ENCODE data around the gene KCNQ1OT1.

Gene KCNQ1OT1

GRCh38 chr11:2569321-2569721, 130.5 kb downstream of the KCNQ1OT1 start:
- TF ChIP-seq, protein P1, sequence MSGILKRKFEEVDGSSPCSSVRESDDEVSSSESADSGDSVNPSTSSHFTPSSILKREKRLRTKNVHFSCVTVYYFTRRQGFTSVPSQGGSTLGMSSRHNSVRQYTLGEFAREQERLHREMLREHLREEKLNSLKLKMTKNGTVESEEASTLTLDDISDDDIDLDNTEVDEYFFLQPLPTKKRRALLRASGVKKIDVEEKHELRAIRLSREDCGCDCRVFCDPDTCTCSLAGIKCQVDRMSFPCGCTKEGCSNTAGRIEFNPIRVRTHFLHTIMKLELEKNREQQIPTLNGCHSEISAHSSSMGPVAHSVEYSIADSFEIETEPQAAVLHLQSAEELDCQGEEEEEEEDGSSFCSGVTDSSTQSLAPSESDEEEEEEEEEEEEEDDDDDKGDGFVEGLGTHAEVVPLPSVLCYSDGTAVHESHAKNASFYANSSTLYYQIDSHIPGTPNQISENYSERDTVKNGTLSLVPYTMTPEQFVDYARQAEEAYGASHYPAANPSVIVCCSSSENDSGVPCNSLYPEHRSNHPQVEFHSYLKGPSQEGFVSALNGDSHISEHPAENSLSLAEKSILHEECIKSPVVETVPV (CRISPR knock-in tag; IDR thresholded peaks at IDR 0.05) = no peak
- no peak for TF ChIP-seq GLIS3 (CRISPR knock-in tag; IDR thresholded peaks at IDR 0.05)
- no peak for TF ChIP-seq TOX (CRISPR knock-in tag; IDR thresholded peaks at IDR 0.05; ENCODE audit: borderline replicate concordance)
- TF ChIP-seq ZFP30 (CRISPR knock-in tag; IDR thresholded peaks at IDR 0.05) = no peak
- TF ChIP-seq CREB5 (CRISPR knock-in tag; IDR thresholded peaks at IDR 0.05; ENCODE audit: low read depth) = no peak
- TF ChIP-seq TCF4 (CRISPR knock-in tag; IDR thresholded peaks at IDR 0.05; ENCODE audit: borderline replicate concordance) = no peak
- TF ChIP-seq ARNTL (CRISPR knock-in tag; IDR thresholded peaks at IDR 0.05; ENCODE audit: borderline replicate concordance, low read depth) = no peak
- TF ChIP-seq SNAI2 (CRISPR knock-in tag; IDR thresholded peaks at IDR 0.05) = no peak
- no peak for TF ChIP-seq BACH2 (CRISPR knock-in tag; IDR thresholded peaks at IDR 0.05; ENCODE audit: borderline replicate concordance)
- TF ChIP-seq PPARA (CRISPR knock-in tag; IDR thresholded peaks at IDR 0.05; ENCODE audit: borderline replicate concordance) = no peak
- TF ChIP-seq ZNF70 (CRISPR knock-in tag; IDR thresholded peaks at IDR 0.05) = no peak
- TF ChIP-seq ZC3H10 (CRISPR knock-in tag; IDR thresholded peaks at IDR 0.05) = no peak
- ATAC-seq = no peak

DNA sequence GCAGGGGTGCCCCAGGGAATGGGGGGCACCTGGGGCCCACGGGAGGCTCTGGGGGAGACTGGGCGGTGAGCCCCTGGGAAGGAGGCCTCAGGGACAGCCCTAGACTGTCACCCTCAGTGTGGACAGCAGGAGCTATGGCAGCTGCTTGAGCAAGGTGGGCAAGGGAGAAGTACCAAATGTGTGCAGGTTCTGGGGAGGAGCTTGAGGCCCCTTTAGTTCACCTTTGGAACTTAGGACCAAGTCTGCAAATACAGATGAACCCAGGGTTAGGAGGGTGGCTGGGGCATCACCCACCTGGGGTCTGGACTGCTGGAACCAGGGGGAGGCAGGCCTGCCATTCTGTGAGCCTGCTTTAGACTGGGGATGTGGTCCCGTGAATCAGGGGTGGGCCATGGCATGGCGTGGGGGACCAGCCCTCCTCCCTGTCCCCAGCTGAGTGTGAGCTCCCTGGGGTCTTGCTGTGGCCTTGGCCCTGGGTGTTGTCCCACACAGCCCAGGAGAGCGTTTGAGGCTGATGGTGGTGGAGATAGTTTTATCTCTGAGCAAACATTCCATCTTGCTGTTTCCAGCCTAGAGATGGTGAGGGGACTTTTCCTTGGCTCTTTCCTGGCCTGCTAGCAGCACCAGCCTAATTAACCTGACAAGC, 132.6 kb downstream of the KCNQ1OT1 start:
- TF ChIP-seq ARNTL (CRISPR knock-in tag; IDR thresholded peaks at IDR 0.05; ENCODE audit: borderline replicate concordance, low read depth) (no peak), ISL1 (CRISPR knock-in tag; IDR thresholded peaks at IDR 0.05) (no peak), ESRRG (CRISPR knock-in tag; IDR thresholded peaks at IDR 0.05) (no peak), RARB (CRISPR knock-in tag; IDR thresholded peaks at IDR 0.05) (no peak), TCF4 (CRISPR knock-in tag; IDR thresholded peaks at IDR 0.05; ENCODE audit: borderline replicate concordance) (no peak), PATZ1 (CRISPR knock-in tag; IDR thresholded peaks at IDR 0.05; ENCODE audit: borderline replicate concordance) (no peak), ZFP3 (CRISPR knock-in tag; IDR thresholded peaks at IDR 0.05) (no peak), ZNF70 (CRISPR knock-in tag; IDR thresholded peaks at IDR 0.05) (no peak), ZNF8 (CRISPR knock-in tag; IDR thresholded peaks at IDR 0.05) (no peak)
- ATAC-seq = no peak

DNA sequence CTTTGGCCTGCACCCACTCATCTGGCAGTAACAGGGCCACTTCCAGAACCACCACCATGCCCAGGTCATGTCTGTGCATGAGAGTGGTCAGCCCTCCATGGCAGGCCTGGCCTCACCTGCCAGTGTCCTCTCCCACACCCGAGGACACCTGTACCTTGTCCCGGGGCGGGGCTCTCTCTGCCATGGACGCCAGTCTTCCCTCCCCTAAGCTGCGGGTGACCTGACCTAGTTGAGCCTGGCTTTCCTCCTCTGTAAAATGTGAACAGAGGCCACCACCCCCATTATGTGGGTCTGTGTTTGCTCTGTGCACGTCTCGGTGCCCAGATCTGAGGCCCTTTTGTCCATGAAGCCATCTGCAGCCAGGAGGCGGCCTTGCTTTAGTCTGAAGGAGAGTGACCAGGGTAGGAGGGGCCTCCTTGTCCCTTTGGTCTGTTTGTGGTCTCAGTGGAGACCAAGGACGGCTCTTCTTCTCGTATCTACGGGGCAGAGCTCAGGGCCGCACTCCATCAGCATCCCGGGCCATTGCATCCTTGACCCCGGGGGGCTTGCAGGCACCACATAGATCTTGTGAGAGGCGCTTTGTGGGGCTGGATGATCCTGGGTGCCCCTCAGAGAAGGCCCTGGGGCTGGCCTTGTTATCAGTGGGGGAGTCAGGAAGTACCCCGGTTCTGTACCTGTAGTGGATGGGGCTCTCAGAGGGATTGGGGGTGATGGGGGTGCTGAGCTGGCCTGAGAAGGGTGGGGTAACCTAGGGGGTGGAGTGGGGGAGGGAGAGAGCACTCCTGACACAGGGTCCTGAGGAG, 133.4 kb downstream of the KCNQ1OT1 start:
- no peak for TF ChIP-seq PPARA (CRISPR knock-in tag; IDR thresholded peaks at IDR 0.05; ENCODE audit: borderline replicate concordance)
- TF ChIP-seq ZNF8 (CRISPR knock-in tag; IDR thresholded peaks at IDR 0.05) = no peak
- TF ChIP-seq TCF4 (CRISPR knock-in tag; IDR thresholded peaks at IDR 0.05; ENCODE audit: borderline replicate concordance) = no peak
- TF ChIP-seq, protein P2, sequence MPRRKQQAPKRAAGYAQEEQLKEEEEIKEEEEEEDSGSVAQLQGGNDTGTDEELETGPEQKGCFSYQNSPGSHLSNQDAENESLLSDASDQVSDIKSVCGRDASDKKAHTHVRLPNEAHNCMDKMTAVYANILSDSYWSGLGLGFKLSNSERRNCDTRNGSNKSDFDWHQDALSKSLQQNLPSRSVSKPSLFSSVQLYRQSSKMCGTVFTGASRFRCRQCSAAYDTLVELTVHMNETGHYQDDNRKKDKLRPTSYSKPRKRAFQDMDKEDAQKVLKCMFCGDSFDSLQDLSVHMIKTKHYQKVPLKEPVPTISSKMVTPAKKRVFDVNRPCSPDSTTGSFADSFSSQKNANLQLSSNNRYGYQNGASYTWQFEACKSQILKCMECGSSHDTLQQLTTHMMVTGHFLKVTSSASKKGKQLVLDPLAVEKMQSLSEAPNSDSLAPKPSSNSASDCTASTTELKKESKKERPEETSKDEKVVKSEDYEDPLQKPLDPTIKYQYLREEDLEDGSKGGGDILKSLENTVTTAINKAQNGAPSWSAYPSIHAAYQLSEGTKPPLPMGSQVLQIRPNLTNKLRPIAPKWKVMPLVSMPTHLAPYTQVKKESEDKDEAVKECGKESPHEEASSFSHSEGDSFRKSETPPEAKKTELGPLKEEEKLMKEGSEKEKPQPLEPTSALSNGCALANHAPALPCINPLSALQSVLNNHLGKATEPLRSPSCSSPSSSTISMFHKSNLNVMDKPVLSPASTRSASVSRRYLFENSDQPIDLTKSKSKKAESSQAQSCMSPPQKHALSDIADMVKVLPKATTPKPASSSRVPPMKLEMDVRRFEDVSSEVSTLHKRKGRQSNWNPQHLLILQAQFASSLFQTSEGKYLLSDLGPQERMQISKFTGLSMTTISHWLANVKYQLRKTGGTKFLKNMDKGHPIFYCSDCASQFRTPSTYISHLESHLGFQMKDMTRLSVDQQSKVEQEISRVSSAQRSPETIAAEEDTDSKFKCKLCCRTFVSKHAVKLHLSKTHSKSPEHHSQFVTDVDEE (CRISPR knock-in tag; IDR thresholded peaks at IDR 0.05) = no peak
- TF ChIP-seq OSR1 (CRISPR knock-in tag; IDR thresholded peaks at IDR 0.05) = no peak
- no peak for TF ChIP-seq SNAI2 (CRISPR knock-in tag; IDR thresholded peaks at IDR 0.05)
- TF ChIP-seq TOX (CRISPR knock-in tag; IDR thresholded peaks at IDR 0.05; ENCODE audit: borderline replicate concordance) = no peak
- no peak for TF ChIP-seq ARNTL (CRISPR knock-in tag; IDR thresholded peaks at IDR 0.05; ENCODE audit: borderline replicate concordance, low read depth)
- TF ChIP-seq PATZ1 (CRISPR knock-in tag; IDR thresholded peaks at IDR 0.05; ENCODE audit: borderline replicate concordance) = no peak
- ATAC-seq = no peak
